Mesothelial cell of epicardium (in vitro differentiated cells): Measurements from ENCODE around the gene TCHH. TPM values are rescaled to one million over a fixed set of nuclear protein-coding genes. Genes with fewer than 3 reads are reported as not detected.
"Not testable (repeated sequence)": the region's sequence is repeated elsewhere in the genome, so short reads cannot be mapped to it uniquely, and the experiment has no call there.

Experiments used
- DNase-seq, 2 experiments: peaks; one replicate each; pipeline ENCODE4 v3.0.0; 2021; ENCODE audit warnings: low spot score in 2 of 2; ENCODE audit not compliant: unreplicated experiment in 2 of 2
- H3K27ac Mint-ChIP-seq: 2 replicates; pipeline ENCODE4 v1.8.0; 2021; ENCODE audit warnings: mixed read lengths
- H3K27me3 Mint-ChIP-seq: 2 replicates; pipeline ENCODE4 v1.8.0; 2021; ENCODE audit warnings: low read depth, mixed read lengths
- H3K36me3 Mint-ChIP-seq: 2 replicates; pipeline ENCODE4 v1.8.0; 2021; ENCODE audit warnings: mixed read lengths
- H3K4me1 Mint-ChIP-seq: 2 replicates; pipeline ENCODE4 v1.8.0; 2021; ENCODE audit warnings: mixed read lengths
- H3K4me3 Mint-ChIP-seq: 2 replicates; pipeline ENCODE4 v1.8.0; 2021; ENCODE audit warnings: mild to moderate bottlenecking, moderate library complexity, mixed read lengths
- H3K9me3 Mint-ChIP-seq: 2 replicates; pipeline ENCODE4 v1.8.0; 2021; ENCODE audit warnings: mixed read lengths
- CTCF ChIP-seq: fragments of 200-600 bp; sonication (generic); IDR thresholded peaks from one replicate; pipeline ENCODE4 v1.5.0; 2021; ENCODE audit warnings: antibody characterized with exemption; ENCODE audit not compliant: unreplicated experiment
- total RNA-seq: library from RNA; stranded (reverse); gene quantifications from 3 replicates; pipeline ENCODE4 v1.2.1, GENCODE V29; 2021

The TCHH gene
- total RNA-seq, 1 donor from 2014 or later, result not detected

- Mint-ChIP-seq H3K4me3 (no peak overlapping the region), H3K27me3 (no peaks in the 10 kb centered on the region), H3K4me1 (no peaks in the 10 kb centered on the region), H3K9me3 (peaks cover 89% of the 10 kb centered on the region), H3K27ac (no peak overlapping the region), H3K36me3 (no peaks in the 10 kb centered on the region)
- no peak for TF ChIP-seq CTCF
- no peak for DNase-seq
Observed at GRCh38 chr1:152153996-152154395, 38.8 kb upstream of the TCHH start.

- Mint-ChIP-seq H3K4me3 (no peak overlapping the region), H3K9me3 (peaks cover 83% of the 10 kb centered on the region), H3K4me1 (no peaks in the 10 kb centered on the region), H3K27ac (no peak overlapping the region), H3K36me3 (peaks cover 3% of the 10 kb centered on the region), H3K27me3 (no peaks in the 10 kb centered on the region)
- TF ChIP-seq CTCF, result no peak
- no peak for DNase-seq
Observed at GRCh38 chr1:152151646-152152045, 36.4 kb upstream of the TCHH start.

- H3K36me3 Mint-ChIP-seq, result peaks cover 3% of the 10 kb centered on the region
- H3K27ac Mint-ChIP-seq, result no peak overlapping the region
- peaks cover 70% of the 10 kb centered on the region for H3K9me3 Mint-ChIP-seq
- DNase-seq, result no peak
- no peak overlapping the region for H3K4me3 Mint-ChIP-seq
- no peaks in the 10 kb centered on the region for H3K27me3 Mint-ChIP-seq
- H3K4me1 Mint-ChIP-seq, result no peaks in the 10 kb centered on the region
- TF ChIP-seq CTCF, result no peak
Observed at GRCh38 chr1:152148981-152149380, 33.7 kb upstream of the TCHH start.

GRCh38 chr1:152148051-152148450, 32.8 kb upstream of the TCHH start:
- H3K27ac Mint-ChIP-seq, result no peak overlapping the region
- no peak overlapping the region for H3K4me3 Mint-ChIP-seq
- no peaks in the 10 kb centered on the region for H3K27me3 Mint-ChIP-seq
- no peaks in the 10 kb centered on the region for H3K4me1 Mint-ChIP-seq
- H3K36me3 Mint-ChIP-seq, result peaks cover 3% of the 10 kb centered on the region
- H3K9me3 Mint-ChIP-seq, result peaks cover 72% of the 10 kb centered on the region
- no peak for DNase-seq
- TF ChIP-seq CTCF, result no peak

GRCh38 chr1:152145769-152146168, 30.5 kb upstream of the TCHH start:
- no peaks in the 10 kb centered on the region for H3K4me1 Mint-ChIP-seq
- no peak for DNase-seq
- no peak for TF ChIP-seq CTCF
- H3K9me3 Mint-ChIP-seq, result peaks cover 60% of the 10 kb centered on the region
- H3K36me3 Mint-ChIP-seq, result peaks cover 3% of the 10 kb centered on the region
- H3K27ac Mint-ChIP-seq, result no peak overlapping the region
- H3K4me3 Mint-ChIP-seq, result no peak overlapping the region
- H3K27me3 Mint-ChIP-seq, result no peaks in the 10 kb centered on the region

GRCh38 chr1:152144674-152145183, 29.5 kb upstream of the TCHH start:
- DNase-seq, H3K27ac Mint-ChIP-seq, H3K36me3 Mint-ChIP-seq, H3K4me1 Mint-ChIP-seq, H3K4me3 Mint-ChIP-seq, H3K27me3 Mint-ChIP-seq: not testable (repeated sequence)
- peaks cover 57% of the 10 kb centered on the region for H3K9me3 Mint-ChIP-seq
